HL-60/S4 treated with phorbol 12-myristate 13-acetate at 8.2 ng/mL for 4 days and 3 days (cell line): ENCODE results near the gene SLC24A4.

Source experiments
- in situ Hi-C: fragments of 300-500 bp; cut with MboI; formaldehyde crosslinking; loops from 2 replicates; pipeline ENCODE4 v1.15.0; 2022; ENCODE audit warnings: low sequenced_read_pairs

SLC24A4 gene

DNA sequence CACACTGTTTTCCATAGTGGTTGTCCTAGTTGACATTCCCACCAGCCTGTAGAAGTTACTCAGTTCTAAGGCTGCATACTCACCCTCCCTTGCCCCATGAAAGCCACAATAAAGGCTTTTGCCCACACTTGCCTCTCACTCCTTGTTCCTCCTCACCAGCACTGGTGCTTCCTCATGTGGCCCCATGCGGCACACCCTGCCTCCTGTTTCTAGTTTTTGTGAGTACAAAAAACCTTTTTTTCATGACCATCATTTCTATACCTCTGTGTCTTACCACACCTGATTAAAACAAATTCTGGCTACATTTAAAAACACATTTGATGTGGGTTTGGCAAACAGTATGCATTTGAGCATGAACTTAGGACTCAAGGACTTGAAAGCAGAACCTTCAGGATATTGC is 149.9 kb downstream of the SLC24A4 start:
- in situ Hi-C loops: no loop called here

DNA sequence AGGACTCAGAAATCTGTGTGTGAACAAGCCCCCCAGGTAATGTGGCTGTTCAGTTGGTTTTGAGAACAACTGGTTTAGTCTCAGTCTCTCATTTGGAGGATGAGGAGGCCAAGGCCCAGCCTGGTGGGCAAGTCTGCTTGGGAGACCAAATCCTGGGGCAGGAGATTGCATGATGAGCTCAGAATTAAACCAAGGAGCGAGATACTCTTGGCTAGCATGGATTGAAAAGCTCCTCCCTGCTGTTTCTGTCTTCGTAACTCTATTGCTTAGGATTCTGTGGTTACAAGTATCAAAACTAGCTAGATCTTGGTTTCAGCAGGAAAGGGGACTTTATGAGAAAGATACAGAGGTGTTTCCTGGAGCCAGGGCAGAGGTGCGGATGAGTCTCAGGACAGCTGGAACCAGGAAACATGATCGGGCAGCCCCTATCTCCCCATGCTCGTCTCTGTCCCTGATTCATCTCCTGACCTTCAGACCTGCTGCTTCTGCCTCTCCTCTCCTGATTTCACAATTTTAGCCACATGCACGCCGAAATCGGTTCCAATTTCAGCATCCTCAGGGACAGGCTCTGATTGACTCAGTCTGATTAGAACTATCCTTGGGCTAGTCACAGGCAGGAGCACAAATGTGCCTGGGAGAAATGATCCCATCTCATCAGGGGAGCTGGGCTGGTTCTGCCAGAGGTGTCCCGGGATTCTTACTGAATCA is 150.4 kb downstream of the SLC24A4 start:
- in situ Hi-C loops: no loop called here

DNA sequence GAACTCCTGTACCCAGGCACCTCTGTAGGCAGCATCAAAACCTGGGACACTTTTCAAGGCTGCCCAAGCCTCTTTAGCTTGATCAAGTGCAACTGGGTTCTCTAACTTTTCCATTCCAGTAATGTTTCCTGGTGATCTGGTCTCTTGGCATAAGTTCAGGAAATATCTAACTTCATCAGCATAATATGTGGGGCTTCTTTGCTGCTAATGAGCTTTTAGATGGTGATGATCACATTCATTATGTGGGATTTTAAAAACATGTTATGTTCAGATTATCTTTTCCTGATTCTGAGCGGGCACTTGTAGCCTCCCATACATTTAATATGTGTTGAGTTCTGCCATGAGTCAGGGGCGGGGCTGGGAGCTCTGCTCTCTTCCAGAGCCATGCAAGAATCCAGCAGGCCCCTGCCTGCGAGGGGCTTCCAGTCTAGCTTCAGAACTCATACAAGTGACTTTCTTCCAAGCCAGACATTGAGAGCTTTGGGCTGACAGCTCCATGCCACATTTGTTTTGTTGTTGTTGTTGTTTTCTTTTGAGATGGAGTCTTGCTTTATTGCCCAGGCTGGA is 151.1 kb downstream of the SLC24A4 start:
- in situ Hi-C loops: no loop called here

DNA sequence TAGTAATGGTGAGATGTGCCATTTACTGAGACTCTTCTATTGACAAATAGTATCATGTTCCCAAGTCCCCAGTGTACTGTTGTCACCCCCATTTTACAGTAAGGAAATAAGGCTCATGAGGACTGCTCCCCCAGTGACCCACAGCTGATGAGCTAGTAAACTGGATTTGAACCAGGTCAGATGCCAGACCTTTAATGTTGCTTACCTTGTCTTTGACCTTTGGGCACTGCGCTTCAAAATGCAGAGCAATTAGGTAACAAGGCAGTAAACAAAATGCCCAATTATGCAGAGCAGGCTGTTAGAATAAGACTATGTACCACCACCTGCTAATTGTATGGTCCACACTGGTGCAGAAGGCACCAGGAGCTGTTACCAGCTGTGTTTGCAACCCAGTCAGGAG is 152.1 kb downstream of the SLC24A4 start:
- in situ Hi-C loops: no loop called here

DNA sequence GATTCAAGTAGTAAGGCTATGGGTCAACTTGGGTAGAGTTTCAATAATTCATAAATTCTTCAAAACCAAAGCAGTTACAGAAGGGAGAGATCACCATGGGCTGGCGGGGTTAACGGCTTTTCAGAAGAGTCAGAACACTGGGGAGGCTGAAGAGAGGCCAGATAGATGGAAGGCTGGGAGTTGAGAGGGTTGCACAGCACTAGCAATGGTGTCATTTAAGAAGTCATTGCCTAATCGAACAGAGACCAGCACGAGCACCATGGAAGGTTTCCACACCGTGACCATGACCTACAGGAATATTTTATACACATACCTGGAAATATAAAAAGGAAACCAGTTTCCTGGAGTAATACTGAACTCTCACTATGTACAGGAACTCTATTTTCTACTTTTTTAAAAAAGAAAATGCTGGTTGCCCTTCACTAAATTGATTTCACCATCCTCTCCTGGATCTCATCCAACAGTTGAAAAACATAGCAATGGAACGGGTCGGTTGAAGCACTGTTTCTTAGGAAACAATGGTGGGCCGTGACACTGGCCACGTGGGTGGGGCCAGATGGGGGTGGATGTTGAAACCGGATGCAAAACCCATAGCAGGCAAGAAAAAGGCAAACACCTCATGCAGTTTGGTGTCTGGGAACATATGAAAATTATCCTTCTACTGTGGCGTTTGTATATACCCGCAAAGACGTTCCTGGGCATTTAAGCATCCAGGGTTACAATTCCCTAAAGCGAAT is 152.7 kb downstream of the SLC24A4 start:
- in situ Hi-C loops: no loop called here

DNA sequence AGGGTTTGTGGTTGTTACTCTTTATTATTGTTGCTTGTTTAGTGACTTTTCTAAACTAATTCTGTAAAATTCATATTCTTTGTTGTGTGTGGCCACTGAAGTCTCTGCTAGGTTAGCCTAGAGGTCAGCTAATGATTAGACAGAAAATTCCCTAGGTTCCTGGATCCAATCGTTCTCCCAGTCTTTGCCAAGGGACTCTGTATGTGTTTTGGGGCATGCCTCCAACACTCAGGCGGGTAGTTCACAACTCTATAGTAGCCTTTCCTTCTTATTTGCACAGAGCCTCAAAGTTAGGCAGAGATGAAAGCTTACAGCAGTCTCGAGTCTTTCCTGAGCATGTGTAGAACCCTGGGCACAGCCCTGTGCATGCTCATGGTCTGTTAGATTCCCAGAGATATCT is 157.9 kb downstream of the SLC24A4 start:
- in situ Hi-C loops: no loop called here

DNA sequence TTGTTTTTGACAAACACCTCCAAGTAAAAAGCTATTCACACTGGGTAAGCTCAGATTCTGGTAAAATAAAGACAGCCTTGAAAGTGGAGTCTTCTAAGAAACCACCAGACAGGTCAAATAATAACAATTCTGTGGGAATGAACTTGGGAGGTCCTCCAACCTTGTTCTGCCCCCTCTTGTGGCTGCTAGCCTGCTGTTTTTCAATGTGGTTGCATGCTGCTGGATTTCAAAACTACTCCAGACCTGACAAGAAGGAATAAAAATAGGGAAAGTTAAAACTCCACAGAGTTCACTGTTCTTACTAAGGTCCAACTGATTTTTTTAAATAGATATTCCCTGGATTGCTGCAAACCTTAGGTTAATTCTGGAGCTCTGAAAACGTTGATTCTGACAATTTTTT is 158.4 kb downstream of the SLC24A4 start:
- in situ Hi-C loops: no loop called here

DNA sequence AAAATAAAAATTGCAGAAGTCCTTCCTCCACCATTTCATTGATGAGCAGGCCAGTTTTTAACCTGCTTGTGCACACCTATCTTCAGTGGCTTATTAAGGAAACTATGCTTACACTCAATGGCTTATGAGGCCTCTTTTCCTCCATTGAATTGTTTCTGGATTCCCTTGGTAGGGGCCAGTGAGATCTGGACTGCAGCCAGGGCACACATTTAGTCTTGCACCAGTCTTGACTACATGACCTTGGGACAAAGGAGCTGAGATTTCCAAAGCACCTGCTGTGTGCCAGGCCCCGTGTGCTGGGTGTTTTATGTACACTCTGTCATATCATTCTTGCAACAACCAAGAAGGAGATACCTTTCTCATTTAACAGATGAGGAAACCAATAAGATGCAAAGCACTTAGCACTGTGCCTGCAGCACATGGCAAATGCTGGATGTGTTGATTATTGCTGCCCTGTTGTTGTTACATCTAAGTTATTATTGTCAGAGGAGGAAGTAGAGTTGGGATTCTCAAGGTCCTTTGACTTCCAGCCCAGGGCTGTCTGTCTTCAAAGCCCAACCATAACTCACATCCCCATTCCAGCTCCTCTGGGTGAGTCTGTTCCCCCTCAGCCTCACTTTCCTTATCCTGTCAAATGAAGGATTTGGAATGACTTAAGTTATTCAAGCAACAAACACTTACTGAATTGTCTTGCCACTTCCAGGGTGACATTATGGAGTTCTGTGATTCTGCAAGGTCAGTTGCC is 159.0 kb downstream of the SLC24A4 start:
- in situ Hi-C loops: no loop called here

DNA sequence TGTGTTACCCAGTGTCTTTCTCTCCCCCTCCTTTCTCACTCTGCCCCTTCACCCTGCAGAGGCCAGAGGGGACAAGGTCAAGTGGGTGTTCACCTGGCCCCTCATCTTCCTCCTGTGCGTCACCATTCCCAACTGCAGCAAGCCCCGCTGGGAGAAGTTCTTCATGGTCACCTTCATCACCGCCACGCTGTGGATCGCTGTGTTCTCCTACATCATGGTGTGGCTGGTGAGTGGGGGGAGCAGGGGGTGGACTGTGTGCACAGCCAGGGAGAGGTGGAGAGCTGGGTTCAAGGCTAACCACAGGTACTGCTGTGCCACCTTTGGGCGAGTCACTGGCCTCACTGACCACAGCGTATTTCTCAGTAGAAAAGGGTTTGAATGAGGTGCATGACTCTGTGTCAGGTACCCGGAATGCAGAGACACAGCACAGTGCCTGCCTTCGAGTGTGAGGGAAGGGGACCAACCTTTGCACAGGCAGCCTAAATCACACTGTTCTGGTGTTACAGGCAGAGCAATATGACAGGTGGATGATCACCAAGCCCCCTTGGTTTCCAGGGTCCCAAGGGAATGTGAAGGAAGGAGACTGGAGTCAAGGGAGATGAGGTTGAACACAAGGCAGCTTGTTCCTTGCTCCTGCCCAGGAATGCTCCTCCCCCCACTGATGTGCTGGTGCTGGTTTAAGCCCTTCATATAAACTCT is 159.8 kb downstream of the SLC24A4 start:
- in situ Hi-C loops: no loop called here

DNA sequence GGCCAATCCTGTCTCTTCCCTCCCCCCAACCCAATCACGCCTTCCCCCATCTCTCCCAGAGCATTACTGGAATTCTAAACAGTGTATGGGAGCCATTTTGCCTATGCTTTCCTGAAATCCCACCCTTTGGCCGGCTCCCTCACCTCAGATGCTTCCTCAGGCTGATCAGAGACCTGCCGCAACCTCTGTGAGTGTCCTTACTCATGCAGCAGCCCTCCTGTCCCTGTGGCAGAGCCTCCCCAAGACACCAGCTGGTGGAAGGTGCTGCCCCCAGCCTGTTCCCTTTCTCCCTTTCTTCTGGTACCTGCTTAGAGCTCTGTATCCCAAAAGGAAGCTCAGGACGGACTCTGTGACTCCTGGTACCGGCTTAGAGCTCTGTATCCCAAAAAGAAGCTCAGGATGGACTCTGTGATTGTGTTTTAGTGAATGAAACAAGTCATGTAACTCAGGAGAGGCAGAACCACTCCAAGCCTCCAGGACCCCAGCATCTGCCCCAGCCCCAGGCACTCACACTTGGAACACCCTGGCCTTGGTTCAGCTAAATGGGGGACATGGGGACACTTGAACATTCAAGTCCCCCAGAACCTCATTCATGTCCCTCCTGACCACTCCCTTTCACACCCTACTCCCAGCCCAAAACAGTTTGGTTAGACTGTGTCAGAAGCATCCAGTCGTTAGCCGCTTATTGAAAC is 161.3 kb downstream of the SLC24A4 start:
- in situ Hi-C loops: no loop called here

DNA sequence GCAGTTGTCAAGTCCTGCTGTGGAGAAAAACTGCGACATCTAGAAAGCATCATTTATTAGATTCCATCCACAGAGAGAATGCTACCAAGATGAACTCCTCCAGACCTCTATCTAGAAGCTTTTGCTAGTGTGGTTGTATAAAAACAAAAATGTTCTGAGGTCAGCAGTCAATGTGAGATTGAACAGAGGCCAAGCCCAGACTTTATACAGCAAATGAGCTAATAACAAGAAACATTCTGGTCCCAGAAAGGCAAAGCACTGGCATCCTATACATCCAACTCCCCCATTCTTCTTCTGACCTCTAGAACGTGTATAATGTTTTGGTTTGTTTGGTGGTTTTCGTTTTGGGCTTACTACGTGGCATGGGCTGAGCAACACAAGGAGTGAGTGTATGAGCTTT is 163.9 kb downstream of the SLC24A4 start:
- in situ Hi-C loops: no loop called here

DNA sequence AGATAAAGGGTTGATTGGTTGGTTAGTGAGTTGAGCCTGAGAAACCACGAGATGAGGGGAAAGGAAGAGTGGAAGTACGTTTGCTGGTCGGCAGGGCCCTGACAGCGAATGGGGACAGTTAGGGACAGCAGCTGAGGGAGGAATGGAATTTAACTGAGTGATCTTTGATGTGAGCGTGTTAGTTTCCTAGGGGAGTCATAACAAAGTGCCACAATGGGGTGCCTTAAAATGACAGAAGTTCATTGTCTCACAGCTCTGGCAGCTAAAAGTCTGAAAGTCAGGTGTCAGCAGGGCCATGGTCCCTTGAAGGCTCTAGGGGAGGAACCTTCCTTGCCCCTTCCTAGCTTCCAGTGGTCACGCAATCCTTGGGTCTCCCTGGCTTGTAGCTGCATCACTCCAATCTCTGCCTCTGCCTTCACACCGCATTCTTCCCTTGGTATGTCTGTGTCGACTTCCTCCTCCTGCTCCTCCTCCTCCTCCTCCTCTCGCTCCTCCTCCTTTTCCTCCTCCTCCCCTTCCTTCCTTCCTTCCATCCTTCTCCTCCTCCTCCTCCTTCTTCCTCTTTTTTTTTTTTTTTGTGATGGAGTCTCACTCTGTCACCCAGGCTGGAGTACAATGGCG is 164.7 kb downstream of the SLC24A4 start:
- in situ Hi-C loops: no loop called here

DNA sequence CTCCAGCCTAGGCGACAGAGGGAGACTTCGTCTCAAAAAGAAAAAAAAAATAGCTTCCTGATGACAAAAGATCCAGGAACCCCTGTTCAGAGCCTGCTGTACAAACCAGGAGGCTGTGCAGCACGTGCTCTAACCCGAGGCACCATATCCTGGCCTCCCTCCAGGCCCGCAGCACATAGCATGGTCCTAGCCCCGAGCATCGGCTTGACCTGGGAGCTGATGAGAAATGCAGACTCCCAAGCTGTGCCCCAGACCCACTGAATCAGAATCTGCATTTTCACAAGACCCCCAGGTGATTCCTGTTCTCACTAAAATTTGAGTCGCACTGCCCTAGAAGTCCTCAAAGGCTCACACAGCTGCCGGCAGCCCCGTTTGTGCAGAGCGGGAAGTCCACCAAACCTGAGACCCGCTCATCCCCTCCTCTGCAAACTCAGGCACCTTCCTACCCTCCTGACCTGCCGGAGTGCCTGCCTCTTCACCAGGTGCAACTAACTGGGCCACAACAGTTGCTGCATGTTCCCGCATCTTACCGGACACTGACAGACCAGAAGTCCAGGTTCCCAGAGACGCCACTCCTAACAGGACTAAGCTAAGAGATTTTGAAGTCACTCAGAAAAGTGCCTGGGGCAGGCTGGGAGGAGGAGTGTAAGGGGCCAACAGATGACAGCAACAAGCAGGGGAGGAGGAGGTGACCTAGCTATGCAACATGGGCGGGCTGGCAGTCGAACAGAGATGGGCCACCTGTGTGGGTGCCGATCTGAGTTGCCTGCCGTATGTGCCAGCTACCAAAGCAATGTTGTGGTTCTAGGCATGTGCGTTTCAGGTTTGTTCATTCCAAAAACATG is 166.7 kb downstream of the SLC24A4 start:
- in situ Hi-C loops: no loop called here

DNA sequence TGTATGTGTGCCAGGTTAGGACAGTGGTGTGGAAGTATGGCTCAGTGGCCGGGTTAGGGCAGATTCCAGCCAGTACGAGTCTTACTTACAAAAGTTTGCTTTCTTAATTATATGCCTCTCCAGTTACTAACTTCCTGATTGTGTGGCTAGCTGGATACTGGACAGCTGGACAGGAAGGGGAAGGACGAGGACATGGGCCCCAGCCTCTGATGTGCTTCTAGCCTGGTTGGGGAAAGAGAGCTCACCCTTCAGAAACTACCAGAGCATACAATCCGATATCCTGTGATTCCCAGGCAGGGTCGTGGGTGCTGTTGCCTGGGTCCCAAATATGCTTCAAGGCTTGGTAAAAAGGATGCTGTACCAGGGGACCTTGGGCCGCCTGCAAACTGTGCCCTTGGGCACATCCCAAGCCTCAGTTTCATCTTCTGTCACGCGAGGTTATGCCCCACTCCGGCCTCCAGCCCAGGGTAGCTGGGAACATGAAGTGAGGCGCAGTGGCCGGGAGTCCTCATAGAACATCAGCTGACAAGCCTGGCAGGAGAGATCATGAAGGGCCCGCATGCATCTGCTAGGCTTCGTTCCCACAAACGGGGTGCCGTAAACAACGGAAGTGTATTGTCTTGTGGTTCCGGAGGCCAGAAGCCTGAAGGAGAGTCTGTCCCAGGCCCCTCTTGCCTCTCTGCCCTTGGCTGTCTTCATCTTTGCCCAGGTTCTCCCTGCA is 167.4 kb downstream of the SLC24A4 start:
- in situ Hi-C loops: no loop called here

DNA sequence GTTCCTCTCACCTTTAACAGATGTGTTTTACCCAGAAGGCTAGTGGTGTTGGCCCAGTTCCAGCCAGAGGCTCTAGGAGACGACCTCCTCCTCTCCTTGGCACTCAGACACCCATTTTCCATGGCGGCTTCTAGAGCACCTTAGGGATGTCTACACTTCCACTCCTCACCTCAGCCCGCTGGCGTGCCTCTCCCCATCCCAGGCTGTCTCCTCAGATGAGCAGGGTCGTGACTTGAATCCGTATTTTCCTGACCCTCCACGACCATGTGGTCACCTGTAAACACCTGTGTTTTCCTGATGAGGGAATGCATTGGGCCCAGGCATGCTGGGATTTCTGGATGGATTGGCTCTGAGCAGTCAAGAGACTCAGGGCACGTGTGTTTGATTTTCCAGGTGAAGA is 168.8 kb downstream of the SLC24A4 start:
- in situ Hi-C loops: no loop called here

DNA sequence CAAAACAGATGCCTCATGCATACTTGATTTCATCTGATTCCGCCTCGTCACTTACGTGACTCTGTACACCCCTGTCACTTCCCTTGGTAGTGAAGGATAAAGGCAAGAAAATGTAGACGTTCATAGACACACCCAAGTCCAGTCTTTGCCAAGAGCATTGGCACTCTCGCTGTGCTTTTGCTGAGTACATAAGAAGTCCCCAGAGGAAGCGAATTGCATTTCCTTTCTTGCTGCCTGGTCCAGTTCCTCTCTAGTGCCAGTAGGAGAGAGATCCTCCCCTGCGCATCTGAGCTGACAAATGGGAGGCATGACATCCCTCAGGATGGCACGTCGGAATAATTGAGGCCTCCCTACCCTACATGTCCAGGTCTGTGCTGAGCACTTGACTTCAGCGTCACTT is 169.3 kb downstream of the SLC24A4 start:
- in situ Hi-C loops: no loop called here

DNA sequence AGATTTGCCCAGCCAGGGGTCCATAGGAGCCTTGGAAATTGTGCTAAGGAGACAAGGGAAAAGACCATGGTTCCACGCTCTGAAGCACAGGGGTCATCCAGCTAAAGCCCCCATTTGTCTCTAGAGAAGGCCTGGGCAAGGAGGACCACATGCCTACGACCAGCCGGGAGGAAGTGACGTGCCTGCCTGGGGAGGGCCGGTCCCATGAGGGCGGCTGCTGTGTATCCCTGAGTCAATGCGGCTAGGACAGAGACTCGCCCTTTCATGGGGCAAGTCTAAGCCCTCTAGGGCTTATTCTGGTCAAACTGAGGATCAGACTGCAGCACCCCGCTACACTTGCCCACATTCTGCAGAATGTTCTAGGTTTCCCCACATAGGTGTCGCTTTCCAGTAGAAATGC is 170.1 kb downstream of the SLC24A4 start:
- in situ Hi-C loops: no loop called here

DNA sequence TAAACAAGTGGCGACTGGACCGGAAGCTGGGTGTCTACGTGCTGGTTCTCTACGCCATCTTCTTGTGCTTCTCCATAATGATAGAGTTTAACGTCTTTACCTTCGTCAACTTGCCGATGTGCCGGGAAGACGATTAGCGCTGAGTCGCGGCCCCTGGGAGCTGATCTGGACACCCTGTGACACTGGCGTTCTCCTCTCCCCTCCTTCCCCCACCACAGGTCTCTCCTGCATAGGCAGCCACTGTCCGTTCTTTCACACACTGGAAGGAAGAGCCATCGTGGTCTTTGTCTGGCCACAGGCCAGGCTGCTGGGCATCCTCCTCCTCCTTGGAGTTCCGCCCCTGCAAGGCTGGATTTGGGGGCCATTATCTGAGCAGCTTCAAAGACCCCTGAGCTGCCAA is 170.5 kb downstream of the SLC24A4 start:
- in situ Hi-C loops: no loop called here
